NCI-H2196 treated with DMSO at 0.1 percent for 48 hours (cell line): Measurements from ENCODE around the gene DDN.

ENCODE experiments used
- DNase-seq: peaks from one replicate; lab custom pipeline; 2025; ENCODE audit not compliant: unreplicated experiment; lab: John Stamatoyannopoulos, UW

DDN gene

DNA sequence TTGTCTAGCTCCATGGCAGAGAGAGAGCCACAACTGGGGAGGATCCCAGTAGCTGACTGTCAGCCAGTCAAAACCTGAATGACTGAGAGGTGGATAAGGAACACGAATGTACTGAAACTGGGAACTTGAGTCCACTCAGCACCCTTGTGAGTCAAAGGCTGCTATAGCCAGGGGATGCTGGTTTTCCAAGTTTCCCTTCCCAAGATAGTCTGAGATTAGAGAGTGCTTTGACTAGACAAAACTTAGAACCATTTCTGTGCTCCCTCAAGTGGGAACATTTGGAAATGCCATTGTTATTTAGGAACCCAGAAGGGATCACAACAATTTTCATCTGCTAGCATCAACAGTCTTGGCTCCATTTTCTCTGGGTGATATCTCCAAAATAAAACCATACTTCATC is 15.4 kb upstream of the DDN start:
- DNase-seq = no peak

GRCh38 chr12:49013428-49013827 is 14.3 kb upstream of the DDN start:
- no peak for DNase-seq

DNA sequence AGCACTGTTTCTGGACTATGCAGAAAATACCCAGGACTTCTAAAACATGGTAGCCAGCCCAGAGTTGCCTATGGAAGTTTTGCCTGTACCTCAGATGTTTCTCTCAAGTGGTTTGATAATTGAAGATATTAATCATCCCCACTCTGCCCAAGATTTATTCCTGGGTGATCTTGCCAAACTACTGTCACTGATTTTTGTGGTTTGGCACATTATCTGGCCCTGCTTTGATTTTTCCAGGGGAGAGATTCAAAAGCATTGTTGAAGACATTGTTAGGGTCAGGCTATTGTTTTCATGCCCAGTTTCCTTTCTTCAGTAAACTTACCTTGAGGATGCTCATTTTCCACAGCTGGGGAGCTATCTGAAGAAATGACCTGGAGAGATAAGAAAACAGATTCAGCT is 13.6 kb upstream of the DDN start:
- DNase-seq = no peak

DNA sequence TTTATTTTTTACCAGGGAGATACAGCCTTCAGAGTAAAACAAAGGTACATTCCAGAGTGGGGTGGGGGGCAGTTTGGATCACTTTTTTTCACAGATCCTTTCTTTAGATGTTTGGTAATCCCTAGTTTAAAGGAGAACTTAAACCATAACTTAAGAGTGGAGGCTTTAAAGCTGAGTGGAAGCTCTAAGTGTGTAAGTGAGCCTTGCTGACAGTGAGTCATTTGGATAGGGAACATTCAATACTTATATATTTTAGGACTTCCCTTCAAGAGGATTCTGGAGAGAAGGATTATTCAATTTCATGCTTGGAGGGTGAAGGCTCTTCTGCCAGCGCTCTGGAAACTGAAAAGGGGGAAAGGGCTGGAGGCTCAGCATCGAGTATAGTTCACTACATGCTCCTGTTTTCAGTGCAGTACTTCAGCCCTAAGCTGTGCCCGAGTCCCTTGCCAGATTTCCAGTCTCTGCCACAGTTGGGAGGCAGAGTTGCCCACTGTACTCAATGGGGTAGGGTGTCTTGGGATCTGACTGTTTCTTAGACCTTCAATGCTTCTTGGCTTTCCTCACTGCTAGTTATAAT is 11.0 kb upstream of the DDN start:
- DNase-seq = no peak

DNA sequence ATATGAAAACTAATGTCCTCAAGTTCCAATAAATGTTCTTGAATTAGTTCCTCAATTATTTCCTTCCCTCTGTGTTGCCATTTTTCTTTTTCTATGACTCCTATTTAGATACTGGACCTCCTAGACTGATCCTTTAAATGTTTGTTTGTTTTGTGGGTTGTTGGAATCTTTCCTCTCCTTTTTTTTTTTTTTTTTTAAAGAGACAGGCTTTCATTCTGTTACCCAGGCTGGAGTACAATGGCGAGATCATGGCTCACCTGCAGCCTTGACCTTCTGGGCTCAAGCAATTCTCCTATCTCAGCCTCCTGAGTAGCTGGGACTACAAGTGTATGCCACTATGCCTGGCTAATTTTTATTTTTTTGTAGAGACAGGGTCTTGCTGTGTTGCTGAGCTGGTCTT is 9.8 kb upstream of the DDN start:
- no peak for DNase-seq

DNA sequence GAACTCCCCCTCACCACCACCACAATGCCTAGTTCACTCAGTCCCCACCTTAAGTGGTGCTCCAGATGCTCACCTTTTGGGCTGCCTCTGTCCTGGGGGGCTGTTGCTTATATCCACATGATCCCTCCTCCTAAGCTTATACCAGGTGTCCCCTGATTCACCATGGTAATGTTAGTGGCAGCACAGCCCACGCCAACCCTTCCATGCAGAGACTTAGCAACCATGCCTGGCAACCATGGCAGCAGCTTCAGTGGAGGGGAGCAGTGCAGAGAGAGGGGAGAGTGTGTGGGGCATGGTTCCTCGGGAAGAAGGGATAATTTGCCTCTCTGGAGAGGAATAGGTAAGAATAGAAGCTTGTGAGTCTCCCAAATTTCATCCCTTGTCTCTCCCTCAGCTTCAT is 1.2 kb upstream of the DDN start:
- no peak for DNase-seq

DNA sequence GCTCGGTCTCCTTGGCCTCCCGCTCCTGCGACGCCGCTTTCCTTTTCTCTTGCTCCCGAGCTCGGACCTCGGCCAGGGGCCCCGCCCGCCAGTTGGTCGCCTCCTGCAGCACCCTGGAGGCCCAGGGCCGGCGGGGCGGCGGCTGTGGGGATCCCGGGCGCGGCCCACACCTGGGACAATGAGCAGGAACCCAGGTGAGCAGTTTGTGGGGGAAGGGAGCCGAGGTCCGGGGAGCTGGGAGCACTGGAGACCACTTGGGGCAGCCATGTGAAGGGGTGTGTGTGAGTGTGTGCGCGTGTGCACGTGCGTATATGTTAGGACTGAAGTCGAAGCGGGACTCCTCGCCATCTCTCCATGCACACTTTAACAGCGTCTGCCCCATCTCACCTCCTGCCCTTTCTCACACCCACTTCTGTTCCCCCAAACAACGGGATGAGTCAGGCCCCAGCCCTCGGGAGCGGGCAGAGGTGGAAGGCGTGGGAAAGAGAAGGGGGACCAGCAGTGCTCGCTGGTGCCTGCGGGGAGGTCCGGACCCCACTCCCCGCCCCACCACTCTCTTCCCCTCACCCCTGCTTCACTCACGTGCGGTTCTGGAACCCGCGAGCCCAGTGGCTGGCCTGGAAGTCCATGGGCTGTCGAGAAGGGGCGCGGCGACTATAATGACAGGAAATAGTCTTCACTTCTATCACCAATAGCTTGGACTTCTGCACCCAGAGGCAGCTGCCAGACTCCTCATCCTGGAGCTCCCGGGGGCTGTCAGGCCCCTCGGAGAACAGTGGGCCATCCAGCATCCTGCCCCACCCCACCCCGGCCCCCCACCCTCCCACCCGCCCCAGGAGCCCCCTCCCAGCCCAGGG is 450 bp downstream of the DDN start:
- DNase-seq = no peak

DNA sequence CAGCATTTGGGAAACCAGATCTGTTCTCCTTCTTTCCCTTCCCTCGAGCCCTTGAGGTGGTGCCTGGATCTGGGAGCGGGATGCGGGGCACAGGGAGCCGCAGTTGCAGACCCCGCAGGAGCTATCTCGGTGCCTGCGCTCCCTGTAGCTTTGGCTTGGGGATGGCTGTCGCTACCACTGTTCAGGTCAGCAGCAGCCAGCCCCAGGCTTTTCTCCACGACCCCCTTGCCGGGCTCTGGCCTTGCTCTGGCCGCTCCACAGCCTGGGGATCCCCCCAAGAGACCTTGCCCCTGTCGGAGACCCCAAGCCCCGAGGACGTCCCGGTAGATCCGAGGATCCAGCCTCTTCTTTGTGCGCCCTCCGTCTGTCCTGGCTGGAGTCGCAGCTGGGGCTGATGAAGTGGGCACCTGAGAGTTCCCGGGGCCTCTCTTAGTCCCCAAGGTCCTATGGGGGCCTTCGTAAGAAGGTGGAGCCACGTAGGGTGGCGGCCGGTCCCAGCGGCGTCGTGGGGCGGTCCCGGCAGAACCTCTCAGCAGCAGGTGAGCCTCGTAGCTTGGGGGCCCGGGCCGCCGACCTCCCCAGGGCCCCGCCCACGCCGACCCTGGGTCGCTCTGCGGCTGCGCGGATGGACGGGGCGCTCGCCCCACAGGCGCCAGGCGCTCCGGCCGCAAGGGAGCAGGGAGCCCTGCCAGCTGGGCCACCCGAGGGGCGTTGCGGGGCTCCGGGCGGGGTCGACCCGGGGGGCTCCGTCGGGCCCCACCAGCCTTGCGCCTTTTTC is 1.3 kb downstream of the DDN start:
- no peak for DNase-seq

- DNase-seq = no peak
Observed at GRCh38 chr12:48996794-48997718, 2.1 kb downstream of the DDN start.

GRCh38 chr12:48995086-48995879 is 3.9 kb downstream of the DDN start:
- peak; percentile 73 for DNase-seq

DNA sequence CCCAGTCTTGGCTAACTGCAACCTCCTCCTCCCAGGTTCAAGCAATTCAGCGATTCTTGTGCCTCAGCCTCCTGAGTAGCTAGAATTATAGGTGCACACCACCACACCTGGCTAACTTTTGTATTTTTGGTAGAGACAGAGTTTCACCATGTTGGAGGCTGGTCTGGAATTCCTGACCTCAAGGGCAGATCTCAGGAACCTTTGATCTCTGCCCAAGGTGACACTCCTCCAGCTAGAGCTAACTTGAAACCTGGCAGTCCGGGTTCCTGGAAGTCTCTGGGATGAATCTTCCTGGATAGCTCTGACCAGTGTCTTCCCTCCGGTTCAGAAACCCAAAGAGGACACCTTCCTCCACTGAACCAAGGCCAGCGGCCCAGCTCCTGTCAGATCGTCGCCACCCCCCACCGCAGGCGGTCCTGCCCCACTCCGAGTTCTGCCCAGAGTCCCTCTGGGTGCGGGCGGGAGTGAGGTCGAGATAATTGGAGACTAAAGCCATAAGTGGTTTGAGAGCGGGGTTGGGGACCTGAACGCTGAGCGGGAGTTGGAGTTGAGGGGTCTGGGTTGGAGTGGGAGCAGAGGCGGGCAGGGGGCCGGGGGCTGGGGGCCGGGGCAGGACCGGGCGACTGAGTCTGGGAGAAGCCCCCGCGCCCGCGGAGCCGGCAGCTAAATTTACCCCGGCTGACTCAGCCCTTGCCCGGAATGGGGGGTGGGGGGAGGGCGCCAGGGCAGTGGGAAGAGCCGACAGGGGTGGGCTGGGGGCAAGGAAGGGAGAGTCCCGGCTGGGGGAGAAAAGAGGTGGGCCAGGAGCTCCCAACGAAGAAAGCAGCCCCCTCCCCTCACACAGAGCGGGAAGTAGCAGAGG is 4.7 kb downstream of the DDN start:
- no peak for DNase-seq

DNA sequence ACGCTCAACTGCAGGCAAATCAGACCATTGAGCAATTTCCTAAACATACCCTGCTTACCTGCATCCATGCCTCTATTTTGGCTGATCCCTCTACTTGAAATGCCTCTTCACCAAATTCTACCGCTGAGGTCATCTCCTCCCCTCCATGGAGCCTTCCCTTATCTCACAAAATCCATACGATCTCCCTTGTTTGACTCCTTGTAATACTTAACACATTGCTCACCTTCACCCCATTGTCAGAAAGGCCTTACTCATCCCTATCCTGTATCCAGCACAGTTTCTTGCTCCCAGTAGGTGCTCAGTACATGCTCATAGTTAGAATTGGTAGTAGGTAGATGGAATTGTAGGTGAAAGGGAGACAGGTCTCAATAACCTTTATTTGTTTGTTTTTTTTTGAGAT is 5.4 kb downstream of the DDN start:
- DNase-seq = no peak

DNA sequence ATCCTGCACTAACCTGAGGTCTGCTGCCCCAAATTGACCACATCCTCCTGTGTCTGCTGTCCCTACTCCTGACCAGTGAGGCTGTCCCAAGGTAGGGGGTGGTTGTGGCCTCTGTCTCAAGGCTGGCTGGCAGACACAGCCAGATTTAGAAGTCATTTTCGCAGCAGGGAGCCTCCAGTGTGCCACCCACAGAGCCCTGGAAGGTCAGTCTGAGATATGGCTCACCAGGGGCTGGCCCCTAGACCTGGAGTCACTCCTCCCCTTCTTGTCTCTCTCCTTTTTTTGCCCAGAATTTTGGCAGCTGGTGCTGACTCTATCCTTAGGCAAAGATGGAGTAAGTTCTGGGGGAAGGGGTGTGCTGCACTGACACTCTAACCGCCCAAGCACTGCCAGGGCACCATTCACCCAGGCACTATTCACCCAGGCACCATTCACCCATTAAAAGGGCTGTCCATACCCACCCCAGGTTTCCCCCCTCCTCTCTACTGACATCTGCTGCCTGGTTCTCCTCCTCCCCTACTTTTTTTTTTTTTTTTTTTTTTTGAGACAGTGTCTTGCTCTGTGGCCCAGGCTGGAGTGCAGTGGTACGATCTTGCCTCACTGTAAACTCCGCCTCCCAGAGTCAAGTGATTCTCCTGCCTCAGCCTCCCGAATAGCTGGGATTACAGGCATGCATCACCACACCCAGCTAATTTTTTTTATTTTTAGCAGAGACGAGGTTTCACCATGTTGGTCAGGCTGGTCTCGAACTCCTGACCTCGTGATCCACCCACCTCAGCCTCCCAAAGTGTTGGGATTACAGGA is 7.7 kb downstream of the DDN start:
- DNase-seq = no peak

DNA sequence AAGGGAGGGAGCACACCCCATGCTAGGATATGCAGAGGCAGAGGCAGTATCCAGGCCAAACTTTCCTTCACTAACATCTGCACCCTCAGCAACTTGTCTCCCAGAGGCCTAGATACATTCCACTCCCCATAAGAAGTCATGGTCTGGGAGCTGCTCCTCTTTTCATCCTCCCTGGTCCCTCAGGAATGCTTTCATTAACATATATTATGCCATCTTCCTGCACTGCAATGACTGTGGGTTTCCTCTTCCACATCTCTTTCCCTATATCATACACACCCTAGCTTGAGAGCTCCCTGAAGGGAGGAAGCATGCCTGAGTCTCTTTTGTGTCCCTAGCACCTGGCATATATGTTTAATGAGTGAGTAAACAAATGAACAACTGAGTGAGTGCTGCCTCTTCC is 8.6 kb downstream of the DDN start:
- no peak for DNase-seq

DNA sequence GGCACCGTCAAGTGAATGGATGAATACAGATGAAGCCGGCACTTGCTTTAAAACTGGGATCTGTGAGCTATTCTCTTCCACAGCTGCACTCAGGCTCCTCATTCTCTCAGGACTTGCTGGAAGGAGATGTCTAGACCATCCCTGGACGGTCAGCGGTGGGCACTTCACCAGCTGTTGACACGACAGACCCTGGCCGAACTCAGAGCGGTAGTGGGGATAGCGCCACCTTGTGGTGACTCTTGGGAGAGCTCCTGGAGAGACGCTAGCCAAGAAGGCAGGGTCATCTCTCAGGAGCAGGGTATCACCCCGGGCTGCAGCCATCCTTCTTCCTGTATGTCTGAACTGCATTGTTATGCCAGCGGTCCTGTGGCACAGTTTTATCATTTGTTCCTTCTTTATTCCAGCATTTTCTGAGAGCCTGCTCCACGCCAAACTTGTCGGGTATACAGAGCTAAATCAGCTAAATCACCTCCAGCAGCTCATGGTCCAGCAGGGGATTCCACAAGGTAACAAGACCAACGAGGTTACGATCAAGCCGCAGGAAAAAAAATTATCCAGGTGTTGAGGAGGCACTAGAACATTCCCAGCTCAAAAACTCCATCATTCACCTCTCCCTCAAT is 11.0 kb downstream of the DDN start:
- DNase-seq = peak; percentile 38

- no peak for DNase-seq
Observed at GRCh38 chr12:48986720-48987291, 12.4 kb downstream of the DDN start.

DNA sequence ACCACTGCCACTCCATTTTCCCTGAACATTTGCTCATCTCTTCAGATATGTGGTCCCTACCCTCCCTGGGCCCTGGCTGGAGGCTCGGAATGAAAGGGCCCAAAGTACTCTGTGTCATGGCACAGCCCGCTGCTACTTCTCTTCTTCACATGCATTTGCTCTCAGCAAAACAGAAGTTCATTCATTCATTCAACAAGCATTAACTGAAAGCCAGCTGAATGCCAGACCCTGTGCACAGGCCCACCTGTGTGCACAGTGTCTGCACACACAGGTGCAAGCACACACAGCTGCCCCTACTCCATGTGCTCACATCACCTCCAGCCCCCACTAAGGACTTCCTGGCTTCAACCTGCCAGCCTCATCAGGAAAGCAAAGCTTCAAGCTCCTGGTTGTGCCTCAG is 13.3 kb downstream of the DDN start:
- DNase-seq = no peak

GRCh38 chr12:48985475-48985897 is 13.7 kb downstream of the DDN start:
- DNase-seq = no peak
